ENCODE results near the gene RPGR.

RPGR gene, protein sequence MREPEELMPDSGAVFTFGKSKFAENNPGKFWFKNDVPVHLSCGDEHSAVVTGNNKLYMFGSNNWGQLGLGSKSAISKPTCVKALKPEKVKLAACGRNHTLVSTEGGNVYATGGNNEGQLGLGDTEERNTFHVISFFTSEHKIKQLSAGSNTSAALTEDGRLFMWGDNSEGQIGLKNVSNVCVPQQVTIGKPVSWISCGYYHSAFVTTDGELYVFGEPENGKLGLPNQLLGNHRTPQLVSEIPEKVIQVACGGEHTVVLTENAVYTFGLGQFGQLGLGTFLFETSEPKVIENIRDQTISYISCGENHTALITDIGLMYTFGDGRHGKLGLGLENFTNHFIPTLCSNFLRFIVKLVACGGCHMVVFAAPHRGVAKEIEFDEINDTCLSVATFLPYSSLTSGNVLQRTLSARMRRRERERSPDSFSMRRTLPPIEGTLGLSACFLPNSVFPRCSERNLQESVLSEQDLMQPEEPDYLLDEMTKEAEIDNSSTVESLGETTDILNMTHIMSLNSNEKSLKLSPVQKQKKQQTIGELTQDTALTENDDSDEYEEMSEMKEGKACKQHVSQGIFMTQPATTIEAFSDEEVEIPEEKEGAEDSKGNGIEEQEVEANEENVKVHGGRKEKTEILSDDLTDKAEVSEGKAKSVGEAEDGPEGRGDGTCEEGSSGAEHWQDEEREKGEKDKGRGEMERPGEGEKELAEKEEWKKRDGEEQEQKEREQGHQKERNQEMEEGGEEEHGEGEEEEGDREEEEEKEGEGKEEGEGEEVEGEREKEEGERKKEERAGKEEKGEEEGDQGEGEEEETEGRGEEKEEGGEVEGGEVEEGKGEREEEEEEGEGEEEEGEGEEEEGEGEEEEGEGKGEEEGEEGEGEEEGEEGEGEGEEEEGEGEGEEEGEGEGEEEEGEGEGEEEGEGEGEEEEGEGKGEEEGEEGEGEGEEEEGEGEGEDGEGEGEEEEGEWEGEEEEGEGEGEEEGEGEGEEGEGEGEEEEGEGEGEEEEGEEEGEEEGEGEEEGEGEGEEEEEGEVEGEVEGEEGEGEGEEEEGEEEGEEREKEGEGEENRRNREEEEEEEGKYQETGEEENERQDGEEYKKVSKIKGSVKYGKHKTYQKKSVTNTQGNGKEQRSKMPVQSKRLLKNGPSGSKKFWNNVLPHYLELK

DNA sequence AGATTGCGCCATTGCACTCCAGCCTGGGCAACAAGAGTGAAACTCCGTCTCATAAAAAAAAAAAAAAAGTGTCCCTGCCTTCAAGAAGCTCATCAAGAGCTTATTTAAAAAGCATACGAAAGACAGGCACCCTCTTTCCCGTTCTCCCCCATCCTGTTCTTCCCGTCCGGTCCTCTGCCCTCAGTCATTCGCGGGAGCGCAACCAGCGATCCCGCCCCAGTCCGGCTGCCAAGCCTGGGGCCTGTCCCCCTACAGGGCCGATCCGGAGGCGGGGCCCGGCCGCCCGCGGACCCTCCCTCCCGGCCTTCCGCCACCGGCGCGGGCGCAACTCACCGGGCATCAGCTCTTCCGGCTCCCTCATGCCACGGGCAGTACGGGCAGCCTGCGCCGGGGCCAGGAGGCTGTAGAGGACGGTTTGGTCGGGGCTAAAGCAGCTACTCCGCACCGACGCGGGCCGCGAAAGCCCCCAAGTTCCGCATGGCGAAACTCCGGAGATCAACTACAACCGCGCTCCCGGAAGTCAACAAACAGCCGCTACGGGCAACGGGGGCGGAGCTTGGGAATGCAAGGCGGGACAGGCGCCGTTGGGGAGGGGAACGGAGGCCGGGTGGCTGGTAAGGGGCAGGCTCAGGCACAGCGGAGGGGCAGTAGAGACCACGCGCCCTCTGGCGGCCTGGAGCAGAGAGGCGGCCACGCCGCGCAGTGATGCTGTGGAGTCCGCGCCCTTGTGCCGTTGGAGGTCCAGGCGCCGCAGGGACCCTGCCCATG, at the start of gene RPGR:
RPGR (minus strand) TSS at position 503 of the 768 bp plus-strand sequence; CDS start at position 361, 142 bp downstream.
- peak; percentile 91 for DNase-seq (ENCODE audit: low read depth)

DNA sequence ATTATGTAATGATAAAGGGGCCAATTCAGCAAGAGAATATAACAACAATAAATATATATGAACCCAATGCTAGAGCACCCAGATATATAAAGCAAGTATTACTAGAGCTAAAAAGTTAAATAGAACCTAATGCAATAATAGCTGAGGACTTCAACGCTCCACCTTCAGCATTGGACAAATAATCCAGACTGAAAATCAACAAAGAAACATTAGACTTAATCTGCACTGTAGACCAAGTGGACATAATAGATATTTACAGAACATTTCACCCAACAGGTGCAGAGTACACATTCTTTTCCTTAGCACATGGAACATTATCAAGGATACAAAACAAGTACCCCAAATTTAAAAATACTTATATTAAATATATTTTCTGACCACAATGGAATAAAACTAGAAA, 49.4 kb upstream of the RPGR start:
- DNase-seq (ENCODE audit: low read depth) = no peak

DNA sequence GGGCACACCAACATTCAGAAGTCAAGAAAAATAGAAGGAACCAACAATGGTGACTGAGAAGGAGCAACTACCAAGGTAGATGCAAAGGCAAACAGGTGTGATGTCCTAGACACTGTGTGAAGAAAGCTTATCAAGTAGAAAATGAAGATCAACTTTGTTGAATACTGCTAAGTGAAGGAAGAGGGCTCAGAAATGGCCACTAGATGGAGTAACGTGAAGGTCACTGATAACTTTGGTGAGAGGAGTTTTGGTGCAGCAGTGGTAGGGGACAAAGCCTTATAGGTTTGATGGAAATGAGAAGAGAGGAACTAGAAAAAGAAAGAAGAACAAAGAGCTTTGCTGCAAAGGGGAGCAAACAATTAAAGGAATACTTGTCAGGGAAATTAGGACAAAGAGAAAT, 48.6 kb upstream of the RPGR start:
- no peak for DNase-seq (ENCODE audit: low read depth)

DNA sequence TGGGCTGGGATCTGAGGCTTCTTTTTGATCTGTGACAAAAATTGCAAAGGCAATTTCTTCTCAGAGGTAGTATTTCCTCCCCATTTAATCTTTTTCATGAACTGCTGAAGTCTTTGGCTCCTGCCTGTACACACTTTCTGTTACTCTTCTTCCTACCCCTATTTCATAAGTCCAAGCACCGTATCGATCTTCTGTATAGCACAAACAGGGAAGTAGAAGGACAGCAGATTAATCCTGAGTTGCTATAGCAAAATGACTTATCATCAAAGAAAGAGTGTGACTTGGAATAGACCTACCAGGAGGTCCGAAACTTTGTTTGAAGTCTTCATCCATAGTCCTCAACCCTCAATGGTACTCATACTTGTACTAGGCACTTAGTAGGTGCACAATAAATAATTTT, 47.1 kb upstream of the RPGR start:
- DNase-seq (ENCODE audit: low read depth) = no peak

DNA sequence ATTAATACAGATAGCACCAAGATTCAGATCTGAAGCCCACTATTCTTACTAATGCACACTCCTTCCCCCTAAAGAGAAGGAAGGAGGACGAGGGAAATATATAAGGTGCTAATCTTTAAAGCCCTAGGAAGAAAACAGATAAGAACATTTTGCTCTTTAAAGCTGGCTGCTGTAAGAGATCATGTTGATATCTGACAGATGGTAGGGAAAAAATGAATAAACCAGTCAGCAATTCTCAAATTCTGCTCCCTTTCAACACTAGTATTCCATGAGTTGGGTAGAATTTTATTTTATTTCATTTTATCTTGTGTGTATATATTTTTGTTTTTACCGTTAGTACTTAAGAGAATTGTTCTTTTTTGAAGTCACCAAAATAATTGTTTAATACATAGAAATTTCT, 44.3 kb upstream of the RPGR start:
- no peak for DNase-seq (ENCODE audit: low read depth)

DNA sequence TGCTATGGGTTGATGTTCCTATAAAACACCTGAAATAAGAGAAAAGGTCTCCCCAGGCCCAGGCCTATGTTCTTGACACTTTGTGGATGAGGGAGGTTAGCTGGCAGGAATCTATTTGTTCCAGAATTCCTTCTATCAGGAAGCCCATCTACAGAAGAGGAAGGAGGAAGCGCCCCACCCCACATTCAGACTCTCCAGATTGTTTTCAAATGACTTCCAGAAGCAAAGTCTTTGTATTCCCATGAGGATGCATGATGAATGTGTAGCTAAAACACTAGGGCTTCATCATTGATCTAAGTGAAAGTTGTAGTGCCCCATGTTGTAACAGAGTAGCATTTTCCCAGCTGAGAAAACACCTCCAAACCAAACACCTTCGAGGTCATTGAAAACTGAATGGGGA, 41.5 kb upstream of the RPGR start:
- DNase-seq (ENCODE audit: low read depth) = no peak

DNA sequence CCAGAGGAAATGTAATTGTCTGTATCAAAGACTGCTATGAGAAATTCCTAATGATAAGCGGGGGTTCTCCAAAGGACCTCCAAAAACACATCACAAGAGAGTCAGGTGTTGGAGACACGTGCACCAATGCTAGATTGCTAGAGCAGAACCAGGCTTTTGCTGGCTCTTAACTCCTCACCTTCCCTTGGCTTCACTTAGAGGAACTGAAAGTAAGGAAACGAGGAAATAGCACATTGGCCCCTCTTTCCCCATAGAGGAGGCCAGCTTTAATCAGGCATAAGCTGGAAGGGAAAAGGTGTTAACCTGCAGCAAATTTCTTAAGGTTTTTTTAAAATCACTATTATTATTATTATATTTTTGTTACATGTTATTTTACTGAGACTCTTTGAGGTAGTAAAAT, 38.6 kb upstream of the RPGR start:
- no peak for DNase-seq (ENCODE audit: low read depth)

DNA sequence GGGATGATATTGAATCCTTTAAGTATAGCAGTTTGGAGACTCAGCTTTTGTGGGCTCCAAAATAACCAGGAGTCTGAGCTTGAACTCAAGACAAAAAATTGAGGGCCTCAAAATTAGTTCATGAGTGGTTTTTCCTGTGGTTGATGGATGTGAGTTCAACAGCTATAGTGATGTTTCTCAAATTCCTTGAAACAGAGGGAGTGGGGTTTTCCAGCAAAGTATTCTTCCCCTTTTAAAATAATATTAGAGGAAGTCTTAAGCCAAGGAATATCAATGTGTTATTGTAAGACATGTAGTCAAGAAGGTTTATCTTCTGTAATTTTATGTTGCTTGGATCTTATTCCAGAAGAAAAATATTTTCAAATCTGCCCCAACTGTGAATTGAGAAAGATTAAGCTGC, 35.7 kb upstream of the RPGR start:
- no peak for DNase-seq (ENCODE audit: low read depth)

DNA sequence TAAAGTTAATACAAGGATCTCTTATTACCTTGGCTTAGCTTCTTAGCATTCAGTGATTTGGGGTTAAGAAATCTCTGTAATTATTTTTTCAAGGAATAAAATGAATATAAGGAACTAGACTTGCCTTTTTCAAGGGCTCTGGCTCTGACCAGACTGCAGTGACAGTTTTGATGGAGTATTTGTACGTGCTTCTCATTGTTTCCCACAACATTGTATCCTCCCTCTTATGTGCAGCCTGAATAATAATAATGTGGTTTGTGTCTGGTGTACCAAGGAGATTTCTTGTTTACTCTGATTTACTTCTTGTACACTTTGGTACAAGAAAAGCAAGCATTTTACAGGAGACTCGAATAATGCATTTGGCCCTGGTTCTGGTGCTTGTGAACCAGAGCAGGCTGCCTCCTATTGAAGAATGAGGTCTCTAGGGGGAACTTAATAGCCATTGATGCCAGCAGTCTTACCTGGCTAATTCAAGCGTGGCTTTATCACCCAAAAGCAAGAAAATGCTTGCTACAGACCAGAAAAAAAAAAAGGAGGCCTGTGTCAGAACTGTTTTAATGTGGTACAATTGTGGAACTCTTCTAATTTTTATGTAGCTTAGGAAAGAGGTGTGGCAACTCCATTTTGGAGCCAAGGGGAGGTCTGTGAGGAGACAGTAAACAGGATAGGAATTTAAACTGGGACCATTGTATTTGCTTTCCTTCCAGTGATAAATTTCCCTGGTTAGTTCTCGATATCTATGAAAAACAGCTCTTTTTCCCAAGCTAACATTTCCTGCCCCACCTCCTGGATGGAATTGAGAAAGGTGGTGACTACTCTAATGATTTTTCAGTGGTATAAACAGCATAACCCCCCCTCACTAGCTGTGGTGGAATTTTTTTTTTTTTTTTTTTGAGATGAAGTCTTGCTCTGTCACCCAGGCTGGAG, 30.7 kb upstream of the RPGR start:
- no peak for DNase-seq (ENCODE audit: low read depth)

DNA sequence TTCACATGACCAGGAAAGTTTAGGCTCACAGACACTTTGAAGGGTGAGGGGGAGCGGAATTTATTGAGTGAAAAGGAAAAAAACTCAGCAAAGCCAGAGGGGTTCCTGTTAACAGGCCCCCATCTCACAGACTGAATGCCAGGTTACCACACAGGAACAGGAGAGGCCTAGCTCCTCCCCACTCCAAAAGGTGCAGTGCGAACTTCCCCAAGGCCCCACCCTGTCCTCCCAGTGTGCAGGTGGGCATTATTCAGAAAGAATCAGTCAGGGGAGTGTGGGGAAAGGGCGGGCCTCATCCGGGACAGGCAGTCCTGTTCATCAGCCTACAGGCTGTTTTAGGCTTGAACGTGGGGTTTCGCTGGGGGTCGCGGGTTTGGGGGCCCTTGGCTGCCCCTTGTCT, 29.1 kb upstream of the RPGR start:
- DNase-seq (ENCODE audit: low read depth) = no peak

DNA sequence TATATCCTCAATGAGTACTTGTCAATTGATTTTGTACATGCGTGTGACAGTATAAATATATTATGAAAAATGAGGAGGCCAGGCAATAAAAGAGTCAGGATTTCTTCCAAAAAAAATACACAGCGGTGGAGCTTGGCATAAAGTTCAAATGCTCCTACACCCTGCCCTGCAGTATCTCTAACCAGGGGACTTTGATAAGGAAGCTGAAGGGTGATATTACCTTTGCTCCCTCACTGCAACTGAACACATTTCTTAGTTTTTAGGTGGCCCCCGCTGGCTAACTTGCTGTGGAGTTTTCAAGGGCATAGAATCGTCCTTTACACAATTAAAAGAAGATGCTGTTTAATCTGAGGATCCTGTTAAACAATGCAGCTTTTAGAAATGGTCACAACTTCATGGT, 25.1 kb upstream of the RPGR start, which contains the start of gene OTC:
OTC (plus strand) TSS at position 243 of the 400 bp plus-strand sequence; CDS start at position 336, 93 bp downstream.
- DNase-seq (ENCODE audit: low read depth) = no peak

DNA sequence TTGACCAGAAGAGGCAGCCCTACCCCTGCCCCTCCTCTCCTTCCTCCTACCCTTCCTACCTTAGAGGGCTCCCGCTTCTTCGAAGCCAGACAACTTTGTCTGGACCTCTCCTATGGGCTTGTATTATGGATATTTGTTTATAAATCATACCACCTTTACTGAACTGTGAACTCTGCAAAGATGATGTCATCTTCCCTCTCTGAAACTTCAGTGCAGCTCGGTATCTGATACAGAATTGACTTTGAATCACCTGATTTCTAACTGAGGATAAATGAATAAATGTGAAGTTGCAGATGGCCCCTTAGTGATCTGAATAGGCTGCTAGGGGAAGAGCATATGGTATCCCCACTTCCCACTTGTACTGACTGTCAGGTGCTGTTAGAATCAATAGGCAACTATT, 24.0 kb upstream of the RPGR start:
- no peak for DNase-seq (ENCODE audit: low read depth)

DNA sequence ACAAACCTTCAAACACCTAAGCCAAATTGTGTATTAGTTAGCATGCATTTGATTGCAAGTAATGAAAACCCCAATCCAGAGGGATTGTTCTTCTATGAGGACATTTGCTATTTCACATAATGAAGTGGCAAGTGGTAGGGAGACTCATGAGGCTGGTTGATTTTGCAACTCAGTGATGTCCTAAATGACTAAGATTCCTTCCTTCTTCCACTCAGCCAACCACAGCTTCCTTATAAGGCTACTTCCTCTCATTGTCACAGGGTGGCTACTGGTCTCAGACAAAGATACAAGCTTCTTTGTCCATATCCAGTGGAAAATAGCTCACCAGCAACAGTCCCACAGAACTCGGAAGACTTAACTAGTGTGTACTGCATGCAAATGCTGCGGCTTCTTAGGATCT, 19.8 kb upstream of the RPGR start:
- DNase-seq (ENCODE audit: low read depth) = peak; percentile 1

DNA sequence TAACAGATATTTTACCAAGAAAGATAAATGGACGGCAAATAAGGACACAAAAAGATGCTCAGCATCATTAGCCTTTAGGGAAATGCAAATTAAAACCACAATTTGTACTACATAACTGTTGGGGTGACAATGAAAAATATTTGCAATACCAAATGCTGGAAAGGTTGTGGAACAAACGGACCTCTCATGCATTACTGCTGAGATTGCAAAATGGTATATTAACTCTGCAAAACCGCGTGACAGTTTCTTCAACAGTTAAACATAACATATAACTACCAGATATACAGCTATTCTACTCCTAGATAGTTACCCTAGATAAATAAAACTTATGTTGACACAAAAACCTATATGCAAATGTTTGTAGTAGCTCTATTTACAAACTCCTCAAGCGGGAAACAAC, 18.8 kb upstream of the RPGR start:
- no peak for DNase-seq (ENCODE audit: low read depth)

DNA sequence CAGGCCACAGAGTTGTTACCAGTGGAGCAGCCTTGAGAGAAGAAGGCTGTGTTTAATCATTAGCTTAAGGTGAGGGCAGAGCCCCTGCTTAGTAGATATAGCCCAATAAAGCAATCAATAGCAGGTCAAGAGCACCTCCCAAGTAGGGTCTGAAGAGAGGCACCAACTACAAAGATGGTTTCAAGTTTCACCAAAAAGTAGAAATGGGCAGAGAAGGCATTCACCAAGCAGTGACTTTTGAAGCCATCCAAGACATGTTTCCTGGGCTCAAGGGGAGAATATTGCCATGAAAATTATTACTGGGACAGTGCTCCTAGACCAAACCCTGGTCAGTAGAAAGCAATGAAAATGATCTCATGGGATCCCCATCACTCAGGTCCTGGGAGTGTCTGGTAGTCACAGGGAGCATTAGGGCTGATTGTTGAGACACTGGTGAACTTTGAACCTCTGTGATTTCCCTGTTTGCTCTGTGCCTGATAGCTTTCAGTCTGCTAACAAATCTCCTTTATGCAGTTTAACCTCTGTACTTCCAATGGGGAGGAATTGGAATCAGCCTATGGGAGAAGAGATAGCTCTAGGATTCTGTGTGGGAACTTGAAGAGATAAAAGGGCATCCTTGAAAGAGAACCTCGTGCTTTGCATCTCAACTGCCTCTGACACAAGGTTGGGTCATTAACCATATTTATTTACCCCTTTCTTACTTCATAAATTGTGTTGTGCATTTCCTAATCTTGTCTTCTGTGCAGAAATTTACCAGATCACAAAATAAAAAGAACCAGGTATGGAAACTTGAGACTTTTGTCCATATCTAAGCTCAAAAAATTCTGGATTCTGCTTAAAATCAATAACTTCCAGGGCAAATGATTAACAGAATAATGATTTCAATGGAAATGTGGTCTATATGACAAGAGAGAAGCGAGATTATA, 15.8 kb upstream of the RPGR start:
- no peak for DNase-seq (ENCODE audit: low read depth)

DNA sequence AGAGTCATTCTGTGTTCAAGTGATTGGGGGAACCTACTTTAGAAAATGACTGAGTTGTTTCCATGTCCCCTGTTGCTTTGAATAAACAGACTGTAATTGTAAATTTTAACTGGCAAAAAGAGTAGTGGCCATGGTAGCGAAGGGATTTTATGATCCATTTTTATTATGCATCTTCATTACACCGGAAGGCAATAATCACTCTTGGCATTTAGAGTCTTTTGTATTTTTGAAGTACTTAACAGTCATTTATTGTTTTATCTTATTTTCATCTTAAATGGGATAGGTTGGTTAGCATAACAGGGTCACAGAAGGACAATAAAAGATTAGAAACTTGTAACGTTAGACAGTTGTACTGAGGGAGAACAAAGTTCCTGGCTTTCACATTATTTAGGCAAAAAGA, 14.1 kb upstream of the RPGR start:
- no peak for DNase-seq (ENCODE audit: low read depth)

DNA sequence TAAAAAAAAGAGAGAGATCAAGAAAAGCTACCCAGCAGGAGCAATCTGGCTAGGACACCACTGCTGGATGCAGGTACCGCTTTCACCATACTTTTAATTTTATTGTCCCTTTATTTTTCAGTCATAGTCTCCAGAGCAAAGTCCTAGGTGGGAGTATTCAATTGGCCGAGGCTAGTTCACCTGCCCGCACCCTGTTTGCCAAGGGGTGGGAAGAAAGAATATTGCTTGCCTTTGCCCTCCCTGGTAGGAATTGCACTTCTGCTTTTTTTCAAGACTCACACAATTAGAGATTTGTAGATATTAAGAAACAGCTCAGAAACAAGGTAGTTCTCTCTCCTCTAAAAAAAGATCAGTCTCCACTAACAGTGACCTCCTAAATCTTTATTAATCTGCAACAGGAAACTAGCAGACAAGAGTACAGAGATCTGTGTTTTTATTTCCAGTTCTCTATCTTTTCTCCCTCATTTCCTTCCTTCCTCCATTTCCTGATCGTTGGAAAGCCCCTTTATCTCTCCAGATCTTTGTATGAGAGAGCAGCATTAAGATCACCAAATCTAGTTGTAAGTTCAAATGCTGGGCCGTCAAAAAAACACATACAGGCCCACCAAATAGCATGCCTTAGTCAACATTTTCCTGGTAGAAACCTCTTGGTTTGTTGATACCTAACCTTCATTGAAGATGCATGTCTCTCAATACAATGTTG, 9.4 kb upstream of the RPGR start:
- no peak for DNase-seq (ENCODE audit: low read depth)

DNA sequence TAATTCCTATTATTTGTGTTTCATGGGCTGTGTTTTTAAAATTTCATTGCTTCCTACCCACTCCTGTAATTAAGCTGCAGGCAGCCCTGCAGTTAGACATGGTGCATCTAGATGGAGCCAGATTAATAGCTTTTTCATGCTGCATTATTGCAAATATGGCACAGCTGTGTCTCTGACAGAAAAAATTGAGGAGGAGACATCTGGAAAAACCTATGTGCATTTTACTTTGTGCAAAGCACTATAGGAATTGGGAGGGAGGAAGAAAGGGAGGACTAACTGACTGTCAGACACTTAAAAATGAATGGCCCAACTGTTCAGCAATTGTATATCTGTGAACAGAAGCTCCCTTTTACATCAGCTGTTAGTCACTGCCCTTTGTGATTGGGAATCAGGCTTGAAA, 8.1 kb upstream of the RPGR start:
- DNase-seq (ENCODE audit: low read depth) = no peak

DNA sequence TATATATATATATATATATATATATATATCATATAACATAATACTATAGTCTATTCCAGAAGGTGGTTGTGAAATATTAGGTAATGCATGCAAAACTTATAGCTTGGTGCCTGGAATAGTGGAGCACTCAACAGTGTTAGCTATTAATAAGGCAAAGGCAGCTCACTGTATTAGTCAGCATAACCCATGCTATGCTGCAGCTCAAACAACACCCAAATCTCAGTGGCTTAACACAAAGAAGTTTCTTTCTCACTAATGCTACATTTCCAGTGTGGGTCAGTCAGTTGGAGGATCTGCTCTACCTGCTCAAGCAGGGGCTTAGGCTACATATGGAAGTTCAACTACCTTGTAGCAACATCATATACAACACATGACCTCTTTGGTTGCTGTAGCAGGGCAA, 5.2 kb upstream of the RPGR start:
- DNase-seq (ENCODE audit: low read depth) = no peak

All from fibroblast of the conjunctiva (primary cell).